ENCODE measurements around the gene UBE2D2.
"Not testable (repeated sequence)": the region's sequence is repeated elsewhere in the genome, so short reads cannot be mapped to it uniquely, and the experiment has no call there.

UBE2D2 gene

DNA sequence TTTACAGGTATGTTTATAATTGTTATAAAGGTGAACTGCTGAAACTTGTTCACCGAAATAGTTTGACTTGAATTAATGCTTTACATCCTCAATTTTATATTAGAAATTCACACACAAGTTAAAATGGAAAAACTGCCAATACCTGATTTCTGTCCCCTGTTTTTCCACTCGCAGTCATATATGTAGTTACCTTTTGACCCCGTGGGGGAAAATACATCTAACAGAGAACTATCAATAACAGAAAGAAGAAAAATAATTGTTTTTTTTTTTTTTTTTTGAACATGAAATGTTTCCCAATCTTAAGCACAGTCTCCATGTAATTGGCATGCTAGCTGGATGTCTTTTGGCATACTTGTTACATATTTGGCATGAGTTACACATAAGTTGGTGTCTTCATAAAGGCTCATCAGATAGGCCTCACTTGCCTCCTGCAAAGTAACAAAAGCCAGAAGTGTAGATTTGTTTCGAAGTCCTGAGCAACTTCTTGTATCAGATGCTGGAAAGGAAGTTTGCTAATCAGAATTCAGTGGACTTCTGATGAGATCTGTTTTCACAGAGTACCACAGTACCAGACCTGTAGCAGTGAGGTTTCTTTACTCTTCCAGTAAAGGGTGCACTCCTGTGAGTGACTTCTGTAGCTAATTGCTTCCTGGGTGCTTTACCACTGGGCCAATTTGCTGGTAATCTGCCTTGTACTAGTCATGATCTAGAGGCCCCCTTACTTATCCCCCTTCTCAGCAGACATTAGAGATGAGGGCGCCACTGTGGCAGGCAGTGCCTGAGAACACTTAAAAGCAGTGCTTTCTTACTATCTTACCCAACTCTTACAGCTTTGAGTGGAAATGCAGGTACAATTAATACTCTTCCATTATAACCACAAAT lies 50.8 kb downstream of the UBE2D2 start:
- no peak overlapping the region for H3K4me3 ChIP-seq (ENCODE audit: control insufficient read depth, low read depth, low read length)
- TF ChIP-seq, protein P1, sequence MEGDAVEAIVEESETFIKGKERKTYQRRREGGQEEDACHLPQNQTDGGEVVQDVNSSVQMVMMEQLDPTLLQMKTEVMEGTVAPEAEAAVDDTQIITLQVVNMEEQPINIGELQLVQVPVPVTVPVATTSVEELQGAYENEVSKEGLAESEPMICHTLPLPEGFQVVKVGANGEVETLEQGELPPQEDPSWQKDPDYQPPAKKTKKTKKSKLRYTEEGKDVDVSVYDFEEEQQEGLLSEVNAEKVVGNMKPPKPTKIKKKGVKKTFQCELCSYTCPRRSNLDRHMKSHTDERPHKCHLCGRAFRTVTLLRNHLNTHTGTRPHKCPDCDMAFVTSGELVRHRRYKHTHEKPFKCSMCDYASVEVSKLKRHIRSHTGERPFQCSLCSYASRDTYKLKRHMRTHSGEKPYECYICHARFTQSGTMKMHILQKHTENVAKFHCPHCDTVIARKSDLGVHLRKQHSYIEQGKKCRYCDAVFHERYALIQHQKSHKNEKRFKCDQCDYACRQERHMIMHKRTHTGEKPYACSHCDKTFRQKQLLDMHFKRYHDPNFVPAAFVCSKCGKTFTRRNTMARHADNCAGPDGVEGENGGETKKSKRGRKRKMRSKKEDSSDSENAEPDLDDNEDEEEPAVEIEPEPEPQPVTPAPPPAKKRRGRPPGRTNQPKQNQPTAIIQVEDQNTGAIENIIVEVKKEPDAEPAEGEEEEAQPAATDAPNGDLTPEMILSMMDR (conservative IDR thresholded peaks at IDR 0.05; ENCODE audit: control insufficient read depth, insufficient read depth, low read depth, low read length) = no peak
- DNase-seq (ENCODE audit: low read depth) = peak; percentile 31

DNA sequence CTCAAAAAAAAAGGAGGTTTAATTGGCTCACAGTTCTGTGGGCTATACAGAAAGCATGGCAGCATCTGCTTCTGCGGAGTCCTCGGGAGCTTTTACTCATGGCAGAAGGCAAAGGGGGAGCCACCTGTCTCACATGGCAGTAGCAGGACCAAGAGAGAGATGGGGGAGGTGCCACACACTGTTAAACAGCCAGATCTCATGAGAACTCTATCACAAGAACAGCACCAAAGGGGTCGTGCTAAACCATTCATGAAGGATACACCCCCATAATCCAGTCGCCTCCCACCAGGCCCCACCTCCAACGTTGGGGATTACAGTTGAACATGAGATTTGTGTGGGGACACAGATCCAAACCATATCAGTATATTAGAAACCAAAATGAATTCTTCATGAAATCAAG lies 58.7 kb downstream of the UBE2D2 start:
- no peak overlapping the region for H3K4me3 ChIP-seq (ENCODE audit: control insufficient read depth, low read depth, low read length)
- DNase-seq (ENCODE audit: low read depth) = no peak
- TF ChIP-seq, protein P1 (conservative IDR thresholded peaks at IDR 0.05; ENCODE audit: control insufficient read depth, insufficient read depth, low read depth, low read length) = no peak

DNA sequence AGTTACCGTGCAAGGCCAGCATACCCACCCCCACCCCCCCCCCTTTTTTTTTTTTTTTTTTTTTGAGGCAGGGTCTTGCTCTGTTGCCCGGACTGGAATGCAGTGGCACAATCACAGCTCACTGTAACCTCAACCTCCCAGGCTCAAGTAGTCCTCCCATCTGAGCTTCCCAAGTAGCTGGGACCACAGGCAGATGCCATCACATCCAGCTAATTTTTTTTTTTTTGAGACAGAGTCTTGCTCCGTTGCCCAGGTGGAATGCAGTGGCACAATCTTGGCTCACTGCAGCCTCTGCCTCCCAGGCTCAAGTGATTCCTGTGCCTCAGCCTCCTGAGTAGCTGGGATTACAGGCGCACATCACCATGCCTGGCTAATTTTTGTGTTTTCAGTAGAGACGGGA lies 64.3 kb downstream of the UBE2D2 start:
- not testable (repeated sequence) for H3K4me3 ChIP-seq (ENCODE audit: control insufficient read depth, low read depth, low read length); DNase-seq (ENCODE audit: low read depth)

DNA sequence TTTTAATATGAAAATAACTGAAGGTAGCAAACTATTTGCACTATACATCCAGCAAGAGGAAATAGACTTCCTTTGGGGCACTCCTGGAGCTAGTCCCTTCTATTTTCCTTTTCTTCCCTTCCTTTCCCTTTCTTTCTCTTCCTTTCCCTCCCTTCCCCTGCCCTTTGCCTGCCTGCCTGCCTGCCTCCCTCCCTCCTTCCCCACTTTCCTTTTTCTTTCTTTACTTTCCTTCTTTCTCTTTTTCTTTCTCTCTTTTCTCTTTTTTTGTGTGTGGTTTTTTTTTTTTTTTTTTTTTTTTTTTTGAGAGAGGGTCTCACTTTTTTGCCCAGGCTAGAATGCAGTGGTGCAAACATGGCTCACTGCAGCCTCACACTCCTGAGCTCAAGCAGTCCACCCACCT lies 69.7 kb downstream of the UBE2D2 start:
- no peak for DNase-seq (ENCODE audit: low read depth)
- H3K4me3 ChIP-seq (ENCODE audit: control insufficient read depth, low read depth, low read length) = no peak overlapping the region
- TF ChIP-seq, protein P1 (conservative IDR thresholded peaks at IDR 0.05; ENCODE audit: control insufficient read depth, insufficient read depth, low read depth, low read length) = no peak

DNA sequence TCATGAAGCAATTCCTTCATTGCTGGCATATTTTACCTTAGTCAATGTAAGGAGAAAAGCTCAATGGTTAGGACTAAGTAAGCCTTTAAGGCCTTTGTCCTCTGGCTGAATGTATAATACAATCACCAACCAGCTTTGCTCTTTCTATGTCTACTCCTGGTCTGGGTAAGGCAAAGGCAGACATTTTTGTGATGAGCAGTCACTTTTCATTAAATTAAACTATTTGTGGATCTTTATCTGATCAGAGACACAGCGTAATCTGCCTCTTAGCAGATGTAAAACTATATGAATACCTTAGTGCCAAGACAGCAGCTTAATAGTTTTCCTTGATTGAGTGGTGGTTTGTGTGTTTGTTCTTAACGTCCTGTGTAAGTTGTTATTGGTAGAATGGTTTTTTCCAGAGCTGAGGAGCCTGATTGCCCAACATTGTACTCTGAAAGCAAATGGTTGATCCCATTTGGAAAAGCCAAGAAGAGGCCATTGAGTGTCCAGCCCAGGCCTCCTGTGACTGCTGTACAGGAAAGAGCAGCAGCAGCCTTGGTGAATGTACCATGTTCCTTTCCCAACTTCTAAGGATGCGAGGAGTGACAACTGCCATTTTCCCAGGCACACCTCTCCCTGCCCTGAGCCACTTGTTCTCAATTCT lies 70.5 kb downstream of the UBE2D2 start:
- H3K4me3 ChIP-seq (ENCODE audit: control insufficient read depth, low read depth, low read length) = no peak overlapping the region
- TF ChIP-seq, protein P1 (conservative IDR thresholded peaks at IDR 0.05; ENCODE audit: control insufficient read depth, insufficient read depth, low read depth, low read length) = no peak
- DNase-seq (ENCODE audit: low read depth) = no peak

DNA sequence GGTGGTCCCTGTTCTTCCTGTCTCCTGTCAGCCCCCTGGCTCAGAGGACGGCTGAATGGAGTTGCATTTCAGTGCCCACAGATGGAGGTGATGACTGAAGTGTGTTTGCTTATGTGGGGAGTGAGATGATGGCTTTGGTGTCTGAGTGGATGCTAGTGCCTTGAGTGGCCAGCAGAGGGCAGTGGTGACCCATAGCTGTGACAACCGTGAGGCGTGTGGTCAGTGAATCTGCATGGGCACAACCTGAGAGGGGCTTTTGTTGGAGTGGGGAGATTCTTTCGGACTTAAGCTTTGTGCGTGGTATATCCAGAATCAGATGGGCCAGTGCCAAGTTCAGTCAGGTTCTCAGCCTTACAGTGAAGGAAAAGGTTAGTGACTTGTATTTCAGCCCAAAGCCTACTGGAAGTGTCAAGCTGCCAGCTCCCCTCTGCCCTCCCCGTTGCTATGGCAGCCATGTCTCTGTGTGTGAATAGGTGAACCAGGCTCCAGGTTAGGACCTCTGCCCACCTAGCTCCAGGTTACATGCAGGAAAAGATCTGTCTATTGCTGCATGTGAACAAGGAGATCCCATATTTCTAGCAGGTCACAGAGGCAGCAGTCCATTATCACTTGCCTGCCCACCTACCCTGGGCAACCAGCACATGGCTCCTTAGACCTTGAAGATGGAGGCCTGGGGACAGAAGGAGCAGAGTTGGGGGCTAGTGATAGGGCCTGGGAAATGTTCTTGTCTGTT lies 72.3 kb downstream of the UBE2D2 start:
- peak; percentile 75 for DNase-seq (ENCODE audit: low read depth)
- H3K4me3 ChIP-seq (ENCODE audit: control insufficient read depth, low read depth, low read length) = no peak overlapping the region
- TF ChIP-seq, protein P1 (conservative IDR thresholded peaks at IDR 0.05; ENCODE audit: control insufficient read depth, insufficient read depth, low read depth, low read length) = peak; percentile 99

DNA sequence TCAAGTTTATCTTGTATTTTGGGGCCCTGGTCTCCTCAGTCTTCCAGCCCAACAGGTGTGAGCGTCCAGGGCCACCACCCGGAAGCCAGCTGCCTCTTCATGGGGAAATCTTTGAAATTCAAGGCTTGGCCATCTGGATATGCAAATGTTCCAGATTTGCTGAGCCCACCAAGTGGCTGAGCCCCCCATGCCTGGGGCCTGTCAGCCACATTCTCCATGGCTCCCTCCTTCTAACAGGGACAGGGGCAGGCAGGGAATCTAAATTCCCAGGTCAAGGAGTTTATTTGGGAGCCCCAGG lies 72.8 kb downstream of the UBE2D2 start:
- no peak overlapping the region for H3K4me3 ChIP-seq (ENCODE audit: control insufficient read depth, low read depth, low read length)
- DNase-seq (ENCODE audit: low read depth) = no peak
- TF ChIP-seq, protein P1 (conservative IDR thresholded peaks at IDR 0.05; ENCODE audit: control insufficient read depth, insufficient read depth, low read depth, low read length) = no peak

All from fibroblast of mammary gland (primary cell).